PC-3 (cell line): ENCODE results near the gene LTBR. TPM values are rescaled to one million over a fixed set of nuclear protein-coding genes. Genes with fewer than 3 reads are reported as not detected.

Experiments
- ATAC-seq: fragments of 200-7000 bp; cut with Tn5 transposase; 2 replicates; pipeline ENCODE4 v1.9.1; 2020; ENCODE audit warnings: mild to moderate bottlenecking, moderate library complexity
- BruUV-seq: library from RNA; stranded (reverse); fragments of 400-500 nt; replicated peaks from 2 replicates; lab custom pipeline; 2021; lab: Mats Ljungman, UMichigan
- CTCF ChIA-PET: fragments of 300-600 bp; sonication (Branson Sonifier 250); formaldehyde crosslinking; loops from one replicate; lab custom pipeline; 2022; ENCODE audit warnings: antibody characterized with exemption; lab: Charles Lee
- POLR2A ChIA-PET: fragments of 300-600 bp; sonication (Branson Sonifier 250); formaldehyde crosslinking; loops from one replicate; lab custom pipeline; 2022; ENCODE audit warnings: antibody characterized with exemption; ENCODE audit not compliant: unreplicated experiment; lab: Charles Lee
- DNase-seq: peaks from one replicate; pipeline ENCODE4 v3.0.0-alpha.2; 2015
- H2AFZ ChIP-seq: fragments of 300-600 bp; sonication (generic); 2 replicates; pipeline ENCODE4 v1.6.0; 2016; ENCODE audit warnings: antibody characterized with exemption, low read length
- H3F3A ChIP-seq: fragments of 300-600 bp; sonication (generic); one replicate; pipeline ENCODE4 v1.6.0; 2017; ENCODE audit warnings: antibody characterized with exemption, low read length, control low read depth, mild to moderate bottlenecking; ENCODE audit not compliant: unreplicated experiment
- H3K27ac ChIP-seq: fragments of 300-600 bp; sonication (generic); 2 replicates; pipeline ENCODE4 v1.5.1; 2016; ENCODE audit warnings: mild to moderate bottlenecking, low read length
- H3K27me3 ChIP-seq: fragments of 300-600 bp; sonication (generic); 2 replicates; pipeline ENCODE4 v1.6.1; 2016; ENCODE audit warnings: low read length, mixed read lengths
- H3K36me3 ChIP-seq: fragments of 300-600 bp; sonication (generic); 2 replicates; pipeline ENCODE4 v1.6.1; 2016; ENCODE audit warnings: low read depth, mixed run types, low read length, mixed read lengths
- H3K4me1 ChIP-seq: fragments of 300-600 bp; sonication (generic); 2 replicates; pipeline ENCODE4 v1.5.1; 2016; ENCODE audit warnings: low read length; ENCODE audit not compliant: insufficient read depth
- H3K4me2 ChIP-seq: fragments of 300-600 bp; sonication (generic); 2 replicates; pipeline ENCODE4 v1.6.0; 2016; ENCODE audit warnings: low read length
- H3K4me3 ChIP-seq: fragments of 300-600 bp; sonication (generic); 2 replicates; pipeline ENCODE4 v1.5.1; 2016; ENCODE audit warnings: mild to moderate bottlenecking, low read length, mixed read lengths
- H3K79me2 ChIP-seq: fragments of 300-600 bp; sonication (generic); 2 replicates; pipeline ENCODE4 v1.6.1; 2017; ENCODE audit warnings: low read length, mixed read lengths
- H3K9ac ChIP-seq: fragments of 300-600 bp; sonication (generic); 2 replicates; pipeline ENCODE4 v1.6.0; 2016; ENCODE audit warnings: mild to moderate bottlenecking, low read length
- H3K9me2 ChIP-seq: fragments of 300-600 bp; sonication (generic); replicated peaks from 2 replicates; pipeline ENCODE4 v1.6.1; 2016; ENCODE audit warnings: mixed run types, low read length, mixed read lengths
- H3K9me3 ChIP-seq: fragments of 300-600 bp; sonication (generic); 2 replicates; pipeline ENCODE4 v1.6.1; 2016; ENCODE audit warnings: low read length, mixed read lengths
- H4K20me1 ChIP-seq: fragments of 300-600 bp; sonication (generic); 2 replicates; pipeline ENCODE4 v1.6.1; 2016; ENCODE audit warnings: low read length, mixed read lengths
- CTCF ChIP-seq: fragments of 300-600 bp; sonication (generic); conservative IDR thresholded peaks from 2 replicates; pipeline ENCODE4 v1.5.1; 2017; ENCODE audit warnings: antibody characterized with exemption, low read depth, mild to moderate bottlenecking, low read length
- EZH2 ChIP-seq: fragments of 300-600 bp; sonication (generic); IDR thresholded peaks from one replicate; pipeline ENCODE4 v1.6.1; 2017; ENCODE audit warnings: antibody characterized with exemption, mild to moderate bottlenecking, low read length; ENCODE audit not compliant: unreplicated experiment
- EZH2phosphoT487 ChIP-seq: fragments of 300-600 bp; sonication (generic); IDR thresholded peaks from 2 replicates; pipeline ENCODE4 v1.6.1; 2018; ENCODE audit warnings: mild to moderate bottlenecking, antibody characterized with exemption, low read length, borderline replicate concordance
- intact Hi-C: fragments of 100-400 bp; cut with micrococcal nuclease; formaldehyde crosslinking; loops from 2 replicates; pipeline ENCODE4 v1.9.0; 2023
- total RNA-seq: library from RNA; depleted of rRNA; stranded (reverse); fragments of >200 nt; gene quantifications from 2 replicates; pipeline ENCODE4 v1.2.3, GENCODE V29; 2014

The LTBR gene
- total RNA-seq, 1 experiment from 2014 or later = 163 TPM

- DNase-seq (no peak), ATAC-seq (no peak)
- no TSS peak for BruUV-seq
- peaks cover 16% of the 10 kb centered on the region for H3K36me3 ChIP-seq
- peaks cover 50% of the 10 kb centered on the region for H3K79me2 ChIP-seq
- intact Hi-C loops = no loop called here
- H3F3A ChIP-seq = no peaks in the 10 kb centered on the region
- no peaks in the 10 kb centered on the region for H3K9me2 ChIP-seq
- 0 out of 2 replicates have a peak overlapping the region, but pooled peaks have one; percentile 82 for H3K27ac ChIP-seq
- no peaks in the 10 kb centered on the region for H3K27me3 ChIP-seq
- H4K20me1 ChIP-seq = no peaks in the 10 kb centered on the region
- POLR2A ChIA-PET = no interaction called here
- H3K4me3 ChIP-seq = no peak overlapping the region
- no peak for TF ChIP-seq EZH2phosphoT487
- no peak for TF ChIP-seq CTCF
- H3K9me3 ChIP-seq = no peaks in the 10 kb centered on the region
- CTCF ChIA-PET = interaction anchor here (1.4 to 1.8 kb wide), 2 partner anchors 46 to 57 kb away, joined by 3 to 8 read pairs; no protein-coding TSS in a partner anchor
- no peak overlapping the region for H2AFZ ChIP-seq
- peaks cover 27% of the 10 kb centered on the region for H3K4me1 ChIP-seq
- peak overlapping the region; percentile 96 for H3K4me2 ChIP-seq
- no peak overlapping the region; the same call in 1 of the 2 replicates for H3K9ac ChIP-seq
Measured at GRCh38 chr12:6382982-6383381, 980 bp upstream of the LTBR start.

GRCh38 chr12:6384499-6385436 is 806 bp downstream of the LTBR start:
- no peak for DNase-seq
- Histone ChIP-seq H4K20me1 (no peaks in the 10 kb centered on the region), H3K79me2 (peaks cover 55% of the 10 kb centered on the region), H3K4me2 (peak overlapping the region; percentile 96), H3K27me3 (no peaks in the 10 kb centered on the region), H3K4me3 (peak overlapping the region; percentile 90), H2AFZ (peak overlapping the region; percentile 75; the same call in 1 of the 2 replicates), H3K9me2 (no peaks in the 10 kb centered on the region), H3K27ac (peak overlapping the region; percentile 82), H3K9ac (peak overlapping the region; percentile 99), H3F3A (no peaks in the 10 kb centered on the region), H3K36me3 (peaks cover 23% of the 10 kb centered on the region), H3K4me1 (peaks cover 27% of the 10 kb centered on the region), H3K9me3 (no peaks in the 10 kb centered on the region)
- TSS peak; percentile 35 for BruUV-seq
- POLR2A ChIA-PET = interaction anchor here (0.7 to 1.0 kb wide), 4 partner anchors 12 to 148 kb away, joined by 3 to 7 read pairs (median 4); no protein-coding TSS in a partner anchor
- intact Hi-C loops = loop anchor here (2.0 kb wide), 1 partner anchor 44 kb away; no protein-coding TSS in a partner anchor
- peak; percentile 8 for ATAC-seq
- no peak for TF ChIP-seq CTCF
- no peak for TF ChIP-seq EZH2
- TF ChIP-seq EZH2phosphoT487 = no peak
- CTCF ChIA-PET = interaction anchor here (0.7 to 1.8 kb wide), 5 partner anchors 48 to 80 kb away, joined by 3 to 10 read pairs (median 8); no protein-coding TSS in a partner anchor
